Large intestine (tissue), 3 donors: ENCODE data around the gene STRBP. TPM values are rescaled to one million over a fixed set of nuclear protein-coding genes. Genes with fewer than 3 reads are reported as not detected.

ENCODE experiments used
- DNase-seq, 2 donors: peaks; one replicate each; pipeline versions ENCODE4 v3.0.0 to v3.0.0-alpha.2; 2013
- H3K27ac ChIP-seq: one replicate; pipeline ENCODE4 v1.5.1; 2013; ENCODE audit warnings: low read length
- H3K27me3 ChIP-seq: 2 replicates; pipeline ENCODE4 v1.6.1; 2013; ENCODE audit warnings: low read length; ENCODE audit not compliant: control insufficient read depth, insufficient read depth
- H3K36me3 ChIP-seq: 2 replicates; pipeline ENCODE4 v1.6.1; 2013; ENCODE audit warnings: low read length; ENCODE audit not compliant: control insufficient read depth, insufficient read depth
- H3K4me1 ChIP-seq: one replicate; pipeline ENCODE4 v1.6.1; 2013; ENCODE audit warnings: low read length; ENCODE audit not compliant: control insufficient read depth, insufficient read depth
- H3K4me3 ChIP-seq: one replicate; pipeline ENCODE4 v1.5.1; 2013; ENCODE audit warnings: low read length
- H3K9me3 ChIP-seq: one replicate; pipeline ENCODE4 v1.6.1; 2013; ENCODE audit warnings: mild to moderate bottlenecking, low read depth, low read length, moderate library complexity; ENCODE audit not compliant: control insufficient read depth
- WGBS: methylation state at CpG from one replicate; pipeline ENCODE4 v1.1.5; 2013; ENCODE audit warnings: low lambda C conversion rate; ENCODE audit not compliant: insufficient coverage; 5-methylcytosine and 5-hydroxymethylcytosine counted together
- polyA plus RNA-seq: library from polyadenylated mRNA; unstranded; fragments of 120-200 nt; gene quantifications from one replicate; pipeline ENCODE4 v1.2.1, GENCODE V29; 2013

STRBP gene
- polyA plus RNA-seq, 1 donor, result 29.1 TPM

- H3K4me1 ChIP-seq, result no peaks in the 10 kb centered on the region
- DNase-seq, result no peak
- no CpG with 5 or more reads among the region's 3 CpGs for WGBS
- H3K4me3 ChIP-seq, result no peak overlapping the region
- no peaks in the 10 kb centered on the region for H3K9me3 ChIP-seq
- no peaks in the 10 kb centered on the region for H3K27me3 ChIP-seq
- peaks cover 41% of the 10 kb centered on the region for H3K36me3 ChIP-seq
- no peak overlapping the region for H3K27ac ChIP-seq
These were observed 187.9 kb downstream of the STRBP start for GRCh38 chr9:123080444-123080843.

GRCh38 chr9:123074628-123075027 is 193.8 kb downstream of the STRBP start:
- WGBS, result 100% methylated on average over 1 of the region's 3 CpGs
- peaks cover 34% of the 10 kb centered on the region for H3K36me3 ChIP-seq
- H3K4me1 ChIP-seq, result no peaks in the 10 kb centered on the region
- H3K4me3 ChIP-seq, result no peak overlapping the region
- H3K27me3 ChIP-seq, result no peaks in the 10 kb centered on the region
- DNase-seq, result no peak
- no peak overlapping the region for H3K27ac ChIP-seq
- H3K9me3 ChIP-seq, result no peaks in the 10 kb centered on the region

- Histone ChIP-seq H3K36me3 (peaks cover 28% of the 10 kb centered on the region), H3K27ac (no peak overlapping the region), H3K27me3 (no peaks in the 10 kb centered on the region), H3K9me3 (no peaks in the 10 kb centered on the region), H3K4me1 (no peaks in the 10 kb centered on the region), H3K4me3 (no peak overlapping the region)
- no peak for DNase-seq
- 80% methylated on average over 1 of the region's 1 CpG for WGBS
These were observed 194.4 kb downstream of the STRBP start for GRCh38 chr9:123073991-123074422.

- H3K9me3 ChIP-seq, result no peaks in the 10 kb centered on the region
- no peak overlapping the region for H3K4me3 ChIP-seq
- no peaks in the 10 kb centered on the region for H3K27me3 ChIP-seq
- WGBS, result 100% methylated on average over 1 of the region's 5 CpGs
- peaks cover 25% of the 10 kb centered on the region for H3K36me3 ChIP-seq
- H3K27ac ChIP-seq, result no peak overlapping the region
- no peaks in the 10 kb centered on the region for H3K4me1 ChIP-seq
- no peak for DNase-seq
These were observed 194.9 kb downstream of the STRBP start for GRCh38 chr9:123073441-123073840.

- 100% methylated on average over 2 of the region's 2 CpGs for WGBS
- no peak overlapping the region for H3K27ac ChIP-seq
- no peak for DNase-seq
- H3K4me3 ChIP-seq, result no peak overlapping the region
- no peaks in the 10 kb centered on the region for H3K9me3 ChIP-seq
- H3K27me3 ChIP-seq, result no peaks in the 10 kb centered on the region
- H3K4me1 ChIP-seq, result no peaks in the 10 kb centered on the region
- H3K36me3 ChIP-seq, result peaks cover 29% of the 10 kb centered on the region
These were observed 195.9 kb downstream of the STRBP start for GRCh38 chr9:123072407-123072995.

Other genes starting within 250 kb of the STRBP start
- 0.24 TPM for gene GPR21, start 234.9 kb downstream of the STRBP start, polyA plus RNA-seq
- 2.3 TPM for gene CRB2, start 87.6 kb upstream of the STRBP start, polyA plus RNA-seq